ENCODE results near the gene SLC22A14. TPM values are rescaled to one million over a fixed set of nuclear protein-coding genes. Genes with fewer than 3 reads are reported as not detected.

The SLC22A14 gene
- total and polyA plus RNA-seq, 10 of the 15 experiments (the other 5 are each of a cell fraction or from before 2014, with no cell fraction given), result not detected

DNA sequence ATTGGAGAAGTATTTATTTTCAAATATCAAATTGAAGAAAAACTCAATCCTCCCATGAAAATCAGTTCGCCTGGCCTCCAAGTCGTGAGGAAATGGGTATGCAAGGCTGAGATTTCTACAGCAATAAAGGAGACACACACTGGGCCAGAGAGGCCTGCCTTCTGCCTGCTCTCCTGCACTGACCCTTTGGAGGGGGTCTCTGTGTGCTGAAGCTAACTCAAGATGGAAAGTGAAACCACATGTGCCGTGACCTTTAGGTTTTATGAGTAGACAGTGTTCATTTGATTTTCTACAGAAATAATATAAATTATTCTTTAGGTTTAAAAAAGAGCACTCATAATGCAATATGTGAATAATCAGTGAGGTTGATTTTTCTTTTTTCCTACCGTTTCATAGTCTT lies 28.4 kb upstream of the SLC22A14 start:
- ATAC-seq (no peak), DNase-seq (ENCODE audit: low read depth, low spot score) (no peak), FAIRE-seq (no peak)
- 97% methylated on average over 4 of the region's 4 CpGs for WGBS (ENCODE audit: insufficient coverage, insufficient replicate concordance, low lambda C conversion rate, missing lambda C conversion rate)
- ChIA-PET POLR2A (no interaction called here), CTCF (no interaction called here), SMC1A (ENCODE audit: uncharacterized antibody, unreplicated experiment) (interaction anchor here (1.9 kb wide), 1 partner anchor 15 kb away, joined by 5 read pairs; no protein-coding TSS in a partner anchor), RAD21 (ENCODE audit: unreplicated experiment) (no interaction called here)
- Histone ChIP-seq H3K9ac (ENCODE audit: control insufficient read depth, insufficient read depth, low read length) (no peak overlapping the region), H3K4me1 (ENCODE audit: control insufficient read depth, insufficient read depth, low read length) (no peaks in the 10 kb centered on the region), H3K36me3 (ENCODE audit: control insufficient read depth in 2 of 2, insufficient read depth in 2 of 2, low read length in 1 of 2) (peaks cover 9 to 20% of the 10 kb centered on the region in 2 experiments), H3K27me3 (replicated peaks in 1 of 2; ENCODE audit: control insufficient read depth in 2 of 2, insufficient read depth in 2 of 2, low read length in 1 of 2) (no peaks in the 10 kb centered on the region), H3K9me3 (replicated peaks; ENCODE audit: control insufficient read depth, insufficient read depth, low read length) (no peaks in the 10 kb centered on the region), H3K4me2 (ENCODE audit: control insufficient read depth, insufficient read depth) (no peak overlapping the region), H2AFZ (ENCODE audit: control insufficient read depth, low read depth, low read length) (no peak overlapping the region), H4K20me1 (ENCODE audit: control insufficient read depth, insufficient read depth) (no peaks in the 10 kb centered on the region), H3K4me3 (no peak overlapping the region), H3K79me2 (ENCODE audit: control insufficient read depth, insufficient read depth, low read length) (no peaks in the 10 kb centered on the region), H3K27ac (ENCODE audit: control insufficient read depth, insufficient read depth) (no peak overlapping the region)
- in situ Hi-C loops (cut with MboI), result no loop called here
- BruUV-seq (replicated peaks), result TSS peak; percentile 28
- intact Hi-C loops (cut with micrococcal nuclease; ENCODE audit: unreplicated experiment), result no loop called here
- TF ChIP-seq SMC3 (IDR thresholded peaks at IDR 0.05; ENCODE audit: borderline replicate concordance, low read length), result no peak
- TF ChIP-seq IKZF2 (IDR thresholded peaks at IDR 0.05), result no peak
- TF ChIP-seq RFX5 (IDR thresholded peaks at IDR 0.05; ENCODE audit: low read depth, low read length), result no peak
- TF ChIP-seq TARDBP (IDR thresholded peaks at IDR 0.05; ENCODE audit: borderline replicate concordance), result no peak
- no peak for TF ChIP-seq GATAD2B (conservative IDR thresholded peaks at IDR 0.05; ENCODE audit: low read depth)
- TF ChIP-seq SP1 (IDR thresholded peaks at IDR 0.05; ENCODE audit: low read depth, low read length), result no peak
- TF ChIP-seq SUZ12 (IDR thresholded peaks at IDR 0.05; ENCODE audit: unreplicated experiment), result no peak
- TF ChIP-seq, protein P1, sequence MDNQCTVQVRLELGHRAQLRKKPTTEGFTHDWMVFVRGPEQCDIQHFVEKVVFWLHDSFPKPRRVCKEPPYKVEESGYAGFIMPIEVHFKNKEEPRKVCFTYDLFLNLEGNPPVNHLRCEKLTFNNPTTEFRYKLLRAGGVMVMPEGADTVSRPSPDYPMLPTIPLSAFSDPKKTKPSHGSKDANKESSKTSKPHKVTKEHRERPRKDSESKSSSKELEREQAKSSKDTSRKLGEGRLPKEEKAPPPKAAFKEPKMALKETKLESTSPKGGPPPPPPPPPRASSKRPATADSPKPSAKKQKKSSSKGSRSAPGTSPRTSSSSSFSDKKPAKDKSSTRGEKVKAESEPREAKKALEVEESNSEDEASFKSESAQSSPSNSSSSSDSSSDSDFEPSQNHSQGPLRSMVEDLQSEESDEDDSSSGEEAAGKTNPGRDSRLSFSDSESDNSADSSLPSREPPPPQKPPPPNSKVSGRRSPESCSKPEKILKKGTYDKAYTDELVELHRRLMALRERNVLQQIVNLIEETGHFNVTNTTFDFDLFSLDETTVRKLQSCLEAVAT (IDR thresholded peaks at IDR 0.05), result no peak
- no peak for TF ChIP-seq SRF (IDR thresholded peaks at IDR 0.05; ENCODE audit: low read depth in 2 of 2, low read length in 2 of 2)
- TF ChIP-seq BMI1 (IDR thresholded peaks at IDR 0.05; ENCODE audit: borderline replicate concordance), result no peak
- TF ChIP-seq MEF2B (IDR thresholded peaks at IDR 0.05; ENCODE audit: partially characterized antibody, poor library complexity, severe bottlenecking), result no peak
- TF ChIP-seq CHD4 (IDR thresholded peaks at IDR 0.05), result no peak
- TF ChIP-seq SUPT20H (IDR thresholded peaks at IDR 0.05; ENCODE audit: borderline replicate concordance, control insufficient read depth, low read depth, low read length), result no peak
